Mesodermal cell (in vitro differentiated cells): ENCODE results near the gene NLK. TPM values are rescaled to one million over a fixed set of nuclear protein-coding genes. Genes with fewer than 3 reads are reported as not detected.
"Not testable (repeated sequence)": the region's sequence is repeated elsewhere in the genome, so short reads cannot be mapped to it uniquely, and the experiment has no call there.

Source experiments
- H3K27ac ChIP-seq: 2 replicates; pipeline ENCODE4 v1.7.0; 2013; ENCODE audit warnings: mild to moderate bottlenecking, low read depth, low read length, moderate library complexity; ENCODE audit not compliant: severe bottlenecking
- H3K36me3 ChIP-seq: 2 replicates; pipeline ENCODE4 v1.7.1; 2013; ENCODE audit warnings: mild to moderate bottlenecking, low read length, moderate library complexity; ENCODE audit not compliant: control insufficient read depth, insufficient read depth
- H3K4me1 ChIP-seq: one replicate; pipeline ENCODE4 v1.7.1; 2013; ENCODE audit warnings: mild to moderate bottlenecking, low read length; ENCODE audit not compliant: insufficient read depth, control insufficient read depth, poor library complexity, severe bottlenecking
- H3K4me3 ChIP-seq: 2 replicates; pipeline ENCODE4 v1.7.0; 2013; ENCODE audit warnings: low read length, control low read depth, mild to moderate bottlenecking; ENCODE audit not compliant: insufficient read depth, poor library complexity, severe bottlenecking; ENCODE audit errors: extremely low read depth
- H3K9me3 ChIP-seq: 2 replicates; pipeline ENCODE4 v1.7.1; 2013; ENCODE audit warnings: mild to moderate bottlenecking, low read length, moderate library complexity; ENCODE audit not compliant: control insufficient read depth
- WGBS, 2 experiments: methylation state at CpG; one replicate each; pipeline ENCODE4 v1.1.5; 2013; ENCODE audit warnings: missing lambda C conversion rate in 2 of 2; ENCODE audit not compliant: insufficient coverage in 2 of 2; 5-methylcytosine and 5-hydroxymethylcytosine counted together
- polyA plus RNA-seq, 2 experiments: library from polyadenylated mRNA; stranded (reverse); fragments of 50-300 nt; gene quantifications; one replicate each; pipeline ENCODE4 v1.2.3, GENCODE V29; 2013

The NLK gene
- polyA plus RNA-seq (2013, experiment 1 of 2), result 27.1 TPM
- 28.0 TPM for polyA plus RNA-seq (2013, experiment 2 of 2)

DNA sequence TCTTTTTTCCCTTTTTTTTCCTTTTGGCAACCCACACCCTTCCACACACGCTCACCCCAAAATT lies at the start of gene NLK:
TSS of gene NLK (plus strand) at position 21 of the 64 bp plus-strand sequence. CDS start 197 bp downstream, outside the sequence.
- Histone ChIP-seq H3K4me1 (peaks cover 18% of the 10 kb centered on the region), H3K4me3 (peak within 1 kb of the TSS; percentile 73), H3K36me3 (peaks cover 24% of the 10 kb centered on the region), H3K9me3 (no peaks in the 10 kb centered on the region), H3K27ac (peak within 1 kb of the TSS; percentile 44)
- no CpG with 5 or more reads among the region's 1 CpG for WGBS, 2 experiments

- WGBS, 2 experiments, result 89 to 93% methylated on average over 2 to 3 of the region's 3 CpGs
- no peak overlapping the region for H3K4me3 ChIP-seq
- no peaks in the 10 kb centered on the region for H3K9me3 ChIP-seq
- no peak overlapping the region for H3K27ac ChIP-seq
- peaks cover 10% of the 10 kb centered on the region for H3K4me1 ChIP-seq
- H3K36me3 ChIP-seq, result no peaks in the 10 kb centered on the region
Measured at GRCh38 chr17:27993161-27993695, 49.2 kb upstream of the NLK start.

- H3K36me3 ChIP-seq, result no peaks in the 10 kb centered on the region
- H3K4me1 ChIP-seq, result peaks cover 10% of the 10 kb centered on the region
- WGBS, 2 experiments, result 85 to 95% methylated on average over 4 to 6 of the region's 7 CpGs
- H3K27ac ChIP-seq, result no peak overlapping the region
- H3K9me3 ChIP-seq, result no peaks in the 10 kb centered on the region
- H3K4me3 ChIP-seq, result no peak overlapping the region
Measured at GRCh38 chr17:27993723-27994310, 48.7 kb upstream of the NLK start.

GRCh38 chr17:27994586-27994985 lies 47.9 kb upstream of the NLK start:
- no peaks in the 10 kb centered on the region for H3K36me3 ChIP-seq
- H3K9me3 ChIP-seq, result no peaks in the 10 kb centered on the region
- WGBS, 2 experiments, result 14 to 29% methylated on average over 1 of the region's 1 CpG
- H3K27ac ChIP-seq, result no peak overlapping the region
- no peak overlapping the region for H3K4me3 ChIP-seq
- H3K4me1 ChIP-seq, result peaks cover 10% of the 10 kb centered on the region

DNA sequence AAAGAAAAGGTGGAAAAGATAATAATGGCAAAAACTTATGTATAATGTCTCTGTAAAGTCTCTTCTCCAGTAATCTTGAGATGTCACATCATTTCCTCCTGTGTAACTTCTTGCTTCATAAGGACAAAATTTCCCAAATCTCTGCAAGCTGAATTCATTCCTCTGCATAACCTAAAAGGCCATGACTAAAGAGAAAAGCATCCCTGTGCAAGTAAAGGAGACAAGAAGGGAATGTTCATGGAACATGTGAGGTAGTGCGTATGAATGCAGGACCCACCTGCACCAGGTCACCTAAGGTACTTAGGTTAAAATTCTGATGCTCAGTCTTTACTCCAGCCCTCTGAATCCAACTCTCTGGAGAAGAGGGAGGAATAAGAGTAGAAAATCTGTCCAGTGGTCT lies 46.9 kb upstream of the NLK start:
- H3K9me3 ChIP-seq, result no peaks in the 10 kb centered on the region
- no peak overlapping the region for H3K4me3 ChIP-seq
- no peak overlapping the region for H3K27ac ChIP-seq
- no peaks in the 10 kb centered on the region for H3K36me3 ChIP-seq
- 25% methylated on average over 1 of the region's 1 CpG; no CpG with 5 or more reads in 1 of the 2 experiments for WGBS, 2 experiments
- peaks cover 10% of the 10 kb centered on the region for H3K4me1 ChIP-seq

- Histone ChIP-seq H3K9me3 (no peaks in the 10 kb centered on the region), H3K4me3 (no peak overlapping the region), H3K27ac (no peak overlapping the region), H3K36me3 (no peaks in the 10 kb centered on the region), H3K4me1 (peaks cover 10% of the 10 kb centered on the region)
- WGBS, 2 experiments, result 69 to 78% methylated on average over 2 to 4 of the region's 12 CpGs
Measured at GRCh38 chr17:27996202-27997043, 46.1 kb upstream of the NLK start.

DNA sequence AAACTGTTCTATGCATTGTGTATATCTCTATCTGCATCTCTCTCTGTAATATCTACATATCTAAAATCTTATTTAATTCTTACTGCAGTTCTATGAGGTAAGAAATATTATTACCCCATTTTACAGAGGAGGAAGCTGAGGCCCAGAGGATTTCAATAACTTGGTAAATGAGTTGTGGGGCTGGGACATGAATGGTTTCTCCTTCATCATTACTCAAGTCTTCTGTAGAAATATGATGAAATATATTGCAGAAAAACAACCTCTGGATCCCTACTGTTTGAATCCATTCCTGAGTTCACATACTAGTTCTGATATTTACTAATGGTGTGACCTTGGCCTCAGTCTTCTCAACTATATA lies 45.5 kb upstream of the NLK start:
- no peaks in the 10 kb centered on the region for H3K9me3 ChIP-seq
- H3K27ac ChIP-seq, result no peak overlapping the region
- no peaks in the 10 kb centered on the region for H3K36me3 ChIP-seq
- H3K4me3 ChIP-seq, result no peak overlapping the region
- H3K4me1 ChIP-seq, result peaks cover 10% of the 10 kb centered on the region

DNA sequence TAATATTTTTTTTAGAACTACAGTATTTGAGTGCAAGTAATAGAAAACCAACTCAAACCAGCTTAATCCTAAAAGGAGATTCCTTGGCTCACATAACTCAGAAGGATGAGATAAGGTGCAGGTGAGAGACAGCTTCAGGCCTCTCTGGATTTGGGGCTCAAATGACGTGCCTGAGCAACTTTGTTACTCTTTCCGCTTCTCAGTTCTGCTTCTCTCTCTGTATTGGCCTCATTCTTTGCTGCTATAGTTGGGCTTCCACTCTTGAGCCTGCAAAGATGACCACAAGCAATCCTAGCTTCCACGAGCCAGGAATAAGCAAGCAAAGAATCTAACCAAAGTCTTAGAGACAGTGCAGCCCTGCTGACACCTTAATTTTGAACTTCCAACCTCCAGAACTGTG lies 45.0 kb upstream of the NLK start:
- WGBS, 2 experiments, result 75 to 90% methylated on average over 2 to 3 of the region's 3 CpGs
- no peak overlapping the region for H3K27ac ChIP-seq
- no peak overlapping the region for H3K4me3 ChIP-seq
- no peaks in the 10 kb centered on the region for H3K36me3 ChIP-seq
- H3K9me3 ChIP-seq, result no peaks in the 10 kb centered on the region
- peaks cover 10% of the 10 kb centered on the region for H3K4me1 ChIP-seq

GRCh38 chr17:28001149-28001548 lies 41.3 kb upstream of the NLK start:
- 65 to 90% methylated on average over 2 of the region's 3 CpGs for WGBS, 2 experiments
- Histone ChIP-seq H3K27ac (no peak overlapping the region), H3K4me1 (no peaks in the 10 kb centered on the region), H3K9me3 (no peaks in the 10 kb centered on the region), H3K36me3 (no peaks in the 10 kb centered on the region), H3K4me3 (no peak overlapping the region)

DNA sequence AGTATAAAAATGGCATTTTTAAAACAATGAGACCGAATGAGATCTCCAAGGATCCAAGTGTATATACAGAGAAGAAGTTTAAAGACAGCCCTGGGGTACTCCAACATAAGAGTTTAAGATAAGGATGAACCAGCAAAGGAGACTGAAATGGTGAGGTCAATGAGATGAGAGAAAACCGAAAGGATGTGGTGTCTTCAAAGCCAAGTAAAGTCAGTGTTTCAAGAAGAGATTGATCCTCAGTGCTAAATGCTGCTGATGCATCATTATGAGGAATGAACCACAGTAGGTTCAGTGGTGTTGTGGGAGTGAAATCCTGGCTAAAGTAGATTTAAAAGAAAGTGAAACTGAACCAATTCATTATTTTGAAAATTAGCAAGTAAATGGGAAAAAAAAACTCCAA lies 38.1 kb upstream of the NLK start:
- no peak overlapping the region for H3K27ac ChIP-seq
- no peaks in the 10 kb centered on the region for H3K9me3 ChIP-seq
- no peaks in the 10 kb centered on the region for H3K4me1 ChIP-seq
- H3K4me3 ChIP-seq, result no peak overlapping the region
- 52 to 85% methylated on average over 2 of the region's 2 CpGs for WGBS, 2 experiments
- no peaks in the 10 kb centered on the region for H3K36me3 ChIP-seq

- not testable (repeated sequence) for H3K4me1 ChIP-seq, H3K4me3 ChIP-seq, H3K9me3 ChIP-seq, H3K27ac ChIP-seq, H3K36me3 ChIP-seq
- 86 to 90% methylated on average over 2 to 3 of the region's 4 CpGs for WGBS, 2 experiments
Measured at GRCh38 chr17:28007925-28008324, 34.6 kb upstream of the NLK start.
